MG63 (cell line): ENCODE measurements around the gene LRCH3. TPM values are rescaled to one million over a fixed set of nuclear protein-coding genes. Genes with fewer than 3 reads are reported as not detected.
A peak's percentile ranks its signal among the peaks of the same experiment; 100 is the strongest.

Experiments used
- DNase-seq: peaks from one replicate; pipeline ENCODE4 v3.0.0-alpha.2; 2020
- H3K27me3 ChIP-seq: fragments of 250-450 bp; sonication (Bioruptor Pico); 2 replicates; pipeline ENCODE4 v1.5.1; 2020; ENCODE audit warnings: mild to moderate bottlenecking, moderate library complexity
- H3K36me3 ChIP-seq: fragments of 250-450 bp; sonication (Bioruptor Pico); 2 replicates; pipeline ENCODE4 v1.5.1; 2020; ENCODE audit warnings: mild to moderate bottlenecking, moderate library complexity
- H3K4me3 ChIP-seq: fragments of 250-450 bp; sonication (Bioruptor Pico); 2 replicates; pipeline ENCODE4 v1.5.1; 2020; ENCODE audit warnings: mild to moderate bottlenecking, moderate library complexity
- H3K9me3 ChIP-seq: fragments of 250-450 bp; sonication (Bioruptor Pico); 2 replicates; pipeline ENCODE4 v1.5.1; 2020; ENCODE audit warnings: mild to moderate bottlenecking, moderate library complexity
- total RNA-seq: library from RNA; depleted of rRNA; stranded (reverse); fragments of >200 nt; shearing (Covaris generic); gene quantifications from 2 replicates; pipeline ENCODE4 v1.2.3, GENCODE V29; 2014; ENCODE audit warnings: low replicate concordance; rRNA removed

Gene LRCH3
- total RNA-seq: 20.3 and 32.8 TPM in 2 replicates

GRCh38 chr3:197791113-197791891 lies at the start of gene LRCH3:
LRCH3 (plus strand) TSS chr3:197791254; CDS start chr3:197791279, 25 bp downstream.
- Histone ChIP-seq H3K4me3 (peak within 1 kb of the TSS; percentile 84), H3K9me3 (no peaks in the 10 kb centered on the region), H3K36me3 (no peaks in the 10 kb centered on the region; the same call in 1 of the 2 replicates), H3K27me3 (no peaks in the 10 kb centered on the region)
- peak; percentile 86 for DNase-seq

- Histone ChIP-seq H3K27me3 (no peaks in the 10 kb centered on the region), H3K4me3 (no peak overlapping the region), H3K36me3 (no peaks in the 10 kb centered on the region), H3K9me3 (no peaks in the 10 kb centered on the region)
- no peak for DNase-seq
Measured at GRCh38 chr3:197742787-197743186, 48.3 kb upstream of the LRCH3 start.

GRCh38 chr3:197746209-197746608 lies 44.8 kb upstream of the LRCH3 start:
- Histone ChIP-seq H3K36me3 (no peaks in the 10 kb centered on the region), H3K4me3 (no peak overlapping the region), H3K27me3 (no peaks in the 10 kb centered on the region), H3K9me3 (no peaks in the 10 kb centered on the region)
- no peak for DNase-seq

- no peaks in the 10 kb centered on the region for H3K27me3 ChIP-seq
- no peaks in the 10 kb centered on the region for H3K36me3 ChIP-seq
- H3K9me3 ChIP-seq: no peaks in the 10 kb centered on the region
- H3K4me3 ChIP-seq: no peak overlapping the region
- DNase-seq: no peak
Measured at GRCh38 chr3:197746801-197747237, 44.2 kb upstream of the LRCH3 start.

- Histone ChIP-seq H3K9me3 (no peaks in the 10 kb centered on the region), H3K27me3 (no peaks in the 10 kb centered on the region), H3K4me3 (peak overlapping the region; percentile 90), H3K36me3 (no peaks in the 10 kb centered on the region; the same call in 1 of the 2 replicates)
- DNase-seq: no peak
Measured at GRCh38 chr3:197748597-197749314, 42.3 kb upstream of the LRCH3 start.

GRCh38 chr3:197749315-197749600 lies 41.8 kb upstream of the LRCH3 start:
- DNase-seq: peak; percentile 63
- no peaks in the 10 kb centered on the region for H3K27me3 ChIP-seq
- no peaks in the 10 kb centered on the region; the same call in 1 of the 2 replicates for H3K36me3 ChIP-seq
- peak overlapping the region; percentile 90 for H3K4me3 ChIP-seq
- H3K9me3 ChIP-seq: no peaks in the 10 kb centered on the region

- Histone ChIP-seq H3K36me3 (no peaks in the 10 kb centered on the region; the same call in 1 of the 2 replicates), H3K4me3 (peak within 1 kb of the TSS; percentile 90), H3K9me3 (no peaks in the 10 kb centered on the region), H3K27me3 (no peaks in the 10 kb centered on the region)
- DNase-seq: peak; percentile 93
Measured at GRCh38 chr3:197749601-197750395, 41.3 kb upstream of the LRCH3 start, which contains the start of gene FYTTD1. FYTTD1 (plus strand) TSS chr3:197749883; CDS start chr3:197749972, 89 bp downstream.

GRCh38 chr3:197750396-197750831 lies 40.6 kb upstream of the LRCH3 start:
- peak overlapping the region; percentile 90 for H3K4me3 ChIP-seq
- H3K27me3 ChIP-seq: no peaks in the 10 kb centered on the region
- no peaks in the 10 kb centered on the region for H3K9me3 ChIP-seq
- peak; percentile 60 for DNase-seq
- no peaks in the 10 kb centered on the region; the same call in 1 of the 2 replicates for H3K36me3 ChIP-seq

- DNase-seq: peak; percentile 73
- peak overlapping the region; percentile 90 for H3K4me3 ChIP-seq
- no peaks in the 10 kb centered on the region for H3K9me3 ChIP-seq
- no peaks in the 10 kb centered on the region for H3K27me3 ChIP-seq
- no peaks in the 10 kb centered on the region; the same call in 1 of the 2 replicates for H3K36me3 ChIP-seq
Measured at GRCh38 chr3:197750858-197751737, 40.0 kb upstream of the LRCH3 start.

GRCh38 chr3:197752107-197752506 lies 38.9 kb upstream of the LRCH3 start:
- DNase-seq: no peak
- H3K4me3 ChIP-seq: peak overlapping the region; percentile 90
- H3K36me3 ChIP-seq: peaks cover 7% of the 10 kb centered on the region
- H3K9me3 ChIP-seq: no peaks in the 10 kb centered on the region
- no peaks in the 10 kb centered on the region for H3K27me3 ChIP-seq

- no peak for DNase-seq
- Histone ChIP-seq H3K36me3 (peaks cover 19% of the 10 kb centered on the region), H3K4me3 (no peak overlapping the region), H3K9me3 (no peaks in the 10 kb centered on the region), H3K27me3 (no peaks in the 10 kb centered on the region)
Measured at GRCh38 chr3:197753263-197753662, 37.8 kb upstream of the LRCH3 start.

- H3K4me3 ChIP-seq: no peak overlapping the region
- H3K9me3 ChIP-seq: no peaks in the 10 kb centered on the region
- H3K27me3 ChIP-seq: no peaks in the 10 kb centered on the region
- no peak for DNase-seq
- peaks cover 36% of the 10 kb centered on the region for H3K36me3 ChIP-seq
Measured at GRCh38 chr3:197756704-197757103, 34.4 kb upstream of the LRCH3 start.

- no peak for DNase-seq
- H3K36me3 ChIP-seq: peaks cover 48% of the 10 kb centered on the region
- H3K9me3 ChIP-seq: no peaks in the 10 kb centered on the region
- H3K27me3 ChIP-seq: no peaks in the 10 kb centered on the region
- H3K4me3 ChIP-seq: no peak overlapping the region
Measured at GRCh38 chr3:197758512-197758911, 32.5 kb upstream of the LRCH3 start.

- Histone ChIP-seq H3K36me3 (peaks cover 56% of the 10 kb centered on the region), H3K4me3 (no peak overlapping the region), H3K9me3 (no peaks in the 10 kb centered on the region), H3K27me3 (no peaks in the 10 kb centered on the region)
- no peak for DNase-seq
Measured at GRCh38 chr3:197761784-197762183, 29.3 kb upstream of the LRCH3 start.

- Histone ChIP-seq H3K36me3 (peaks cover 59% of the 10 kb centered on the region), H3K27me3 (no peaks in the 10 kb centered on the region), H3K4me3 (no peak overlapping the region), H3K9me3 (no peaks in the 10 kb centered on the region)
- no peak for DNase-seq
Measured at GRCh38 chr3:197775317-197775716, 15.7 kb upstream of the LRCH3 start.

- H3K27me3 ChIP-seq: no peaks in the 10 kb centered on the region
- no peak overlapping the region for H3K4me3 ChIP-seq
- H3K9me3 ChIP-seq: no peaks in the 10 kb centered on the region
- peaks cover 55% of the 10 kb centered on the region for H3K36me3 ChIP-seq
- no peak for DNase-seq
Measured at GRCh38 chr3:197782230-197782629, 8.8 kb upstream of the LRCH3 start.
